Brain microvascular endothelial cell (primary cell): ENCODE data around the gene IGFN1.

Source experiments
- DNase-seq: peaks from one replicate; pipeline ENCODE4 v3.0.0-alpha.2; 2020
- H3K27ac ChIP-seq: fragments of 250-450 bp; sonication (Bioruptor Pico); 2 replicates; pipeline ENCODE4 v1.5.1; 2020; ENCODE audit warnings: mild to moderate bottlenecking, moderate library complexity
- H3K27me3 ChIP-seq: fragments of 250-450 bp; sonication (Bioruptor Pico); replicated peaks from 2 replicates; pipeline ENCODE4 v1.5.1; 2020; ENCODE audit warnings: mild to moderate bottlenecking
- H3K36me3 ChIP-seq: fragments of 250-450 bp; sonication (Bioruptor Pico); replicated peaks from 2 replicates; pipeline ENCODE4 v1.5.1; 2020; ENCODE audit warnings: mild to moderate bottlenecking
- H3K4me3 ChIP-seq: 2 replicates; pipeline ENCODE4 v1.5.1; 2011; ENCODE audit warnings: low read depth, mild to moderate bottlenecking, control low read depth, low read length, moderate library complexity
- CTCF ChIP-seq: IDR thresholded peaks from 2 replicates; pipeline ENCODE4 v1.5.1; 2011; ENCODE audit warnings: low read depth, mild to moderate bottlenecking, moderate library complexity, low read length, control low read depth, inconsistent platforms; ENCODE audit errors: missing control alignments
- in situ Hi-C: cut with HindIII; loops from 2 replicates; pipeline ENCODE4 v1.10.0; 2017; ENCODE audit warnings: low sequenced_read_pairs, low pct_ligation_motif_present

The IGFN1 gene

DNA sequence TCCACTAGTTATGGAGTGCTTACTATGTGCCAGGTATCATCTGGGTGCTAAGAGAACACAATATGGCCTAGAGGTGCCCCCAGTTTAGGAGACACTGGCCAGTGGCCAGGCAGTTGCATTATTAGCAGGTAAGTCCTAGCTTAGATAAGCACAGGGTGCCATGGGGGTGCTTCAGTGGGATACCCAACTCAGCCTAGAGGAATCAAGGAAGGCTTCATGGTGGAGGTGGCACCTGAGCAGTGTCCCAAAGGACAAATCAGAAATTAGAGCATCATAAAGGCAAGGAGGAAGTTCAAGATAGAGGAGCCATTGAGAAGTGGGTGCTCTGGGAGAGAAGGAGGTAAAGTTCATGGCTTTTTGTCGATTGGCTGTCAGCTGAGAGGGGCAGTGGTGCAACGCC is 60.8 kb downstream of the IGFN1 start:
- no peak for DNase-seq
- TF ChIP-seq CTCF = no peak
- in situ Hi-C loops = no loop called here
- no peaks in the 10 kb centered on the region for H3K36me3 ChIP-seq
- H3K4me3 ChIP-seq = no peak overlapping the region
- no peak overlapping the region for H3K27ac ChIP-seq
- H3K27me3 ChIP-seq = no peaks in the 10 kb centered on the region

GRCh38 chr1:201251851-201252430 is 61.3 kb downstream of the IGFN1 start:
- no peak for TF ChIP-seq CTCF
- Histone ChIP-seq H3K36me3 (no peaks in the 10 kb centered on the region), H3K27me3 (no peaks in the 10 kb centered on the region), H3K4me3 (no peak overlapping the region), H3K27ac (no peak overlapping the region)
- in situ Hi-C loops = no loop called here
- no peak for DNase-seq

DNA sequence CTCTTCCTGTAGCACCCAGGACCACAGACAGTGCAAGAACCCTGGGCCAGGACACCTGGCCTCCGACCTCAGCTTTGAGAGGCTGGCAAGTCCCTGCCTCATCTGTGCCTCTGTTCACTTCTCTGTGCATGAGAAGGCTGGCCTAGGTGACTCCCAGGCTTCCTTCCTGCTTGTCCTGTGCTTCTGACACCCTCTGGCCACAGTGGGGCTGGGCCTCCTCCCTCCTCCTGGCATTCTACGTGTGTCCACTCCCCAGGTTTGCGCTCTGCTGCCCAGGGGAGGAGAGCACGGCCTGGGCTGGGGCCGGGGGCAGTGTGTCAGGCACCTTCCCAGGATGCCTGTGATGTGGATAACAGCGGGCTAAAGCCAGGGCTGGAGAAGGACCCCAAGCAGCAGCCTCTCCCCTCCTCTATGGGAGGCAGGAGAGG is 62.3 kb downstream of the IGFN1 start:
- H3K36me3 ChIP-seq = no peaks in the 10 kb centered on the region
- in situ Hi-C loops = no loop called here
- H3K27ac ChIP-seq = no peak overlapping the region
- no peak for TF ChIP-seq CTCF
- H3K4me3 ChIP-seq = no peak overlapping the region
- no peaks in the 10 kb centered on the region for H3K27me3 ChIP-seq
- no peak for DNase-seq

DNA sequence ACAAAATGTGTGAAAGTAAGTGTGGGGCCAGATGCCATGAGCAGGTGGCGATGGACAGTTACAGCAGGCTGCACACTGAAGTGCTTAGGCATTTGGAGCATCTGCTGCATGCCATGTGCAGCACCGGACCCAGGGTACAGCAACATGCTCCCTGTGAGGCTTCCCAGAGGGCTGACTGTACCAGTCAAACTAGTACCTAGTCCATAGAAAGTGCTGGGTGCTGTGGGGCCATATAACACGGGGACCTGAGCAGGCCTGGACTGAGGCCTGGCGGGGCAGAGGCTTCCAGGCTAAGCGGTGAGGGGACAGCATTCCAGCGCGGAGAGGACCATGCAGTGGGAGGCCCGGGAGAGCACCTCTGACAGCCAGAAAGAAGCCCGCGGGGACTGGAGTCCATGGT is 62.8 kb downstream of the IGFN1 start:
- in situ Hi-C loops = no loop called here
- no peak overlapping the region for H3K27ac ChIP-seq
- TF ChIP-seq CTCF = no peak
- H3K4me3 ChIP-seq = no peak overlapping the region
- no peaks in the 10 kb centered on the region for H3K27me3 ChIP-seq
- H3K36me3 ChIP-seq = no peaks in the 10 kb centered on the region
- no peak for DNase-seq

GRCh38 chr1:201253906-201254624 is 63.4 kb downstream of the IGFN1 start:
- DNase-seq = no peak
- Histone ChIP-seq H3K27me3 (no peaks in the 10 kb centered on the region), H3K36me3 (no peaks in the 10 kb centered on the region), H3K4me3 (no peak overlapping the region), H3K27ac (no peak overlapping the region)
- in situ Hi-C loops = no loop called here
- TF ChIP-seq CTCF = no peak
